Measurements from ENCODE around the gene GOSR1. TPM values are rescaled to one million over a fixed set of nuclear protein-coding genes. Genes with fewer than 3 reads are reported as not detected.
"Not testable (repeated sequence)": the region's sequence is repeated elsewhere in the genome, so short reads cannot be mapped to it uniquely, and the experiment has no call there.

The GOSR1 gene
- total RNA-seq, 1 donor from 2014 or later = 53.8 TPM

DNA sequence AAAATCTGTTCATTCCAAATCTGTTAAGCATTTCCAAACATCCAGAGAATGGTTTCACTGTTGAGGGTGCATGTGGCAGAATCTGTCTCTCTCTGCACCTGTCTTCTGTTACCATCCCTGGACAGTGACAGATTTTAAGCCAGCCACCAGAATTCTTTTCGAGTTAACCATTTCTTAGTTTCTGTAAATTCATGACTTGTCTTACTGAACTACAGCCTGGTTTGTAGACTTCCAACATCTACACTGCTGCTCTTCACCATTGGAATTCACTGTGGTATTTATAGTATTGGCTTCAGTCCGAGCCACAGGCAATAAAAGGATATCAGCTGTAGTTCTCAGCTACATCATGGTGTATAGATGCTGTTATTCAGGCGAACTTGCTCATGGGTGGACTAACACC is 47.6 kb downstream of the GOSR1 start:
- peaks cover 33% of the 10 kb centered on the region for H3K36me3 Mint-ChIP-seq (ENCODE audit: low read depth)
- H3K27ac Mint-ChIP-seq (ENCODE audit: unreplicated experiment) = no peak overlapping the region
- H3K4me3 Mint-ChIP-seq = no peak overlapping the region
- no peak for TF ChIP-seq CTCF (conservative IDR thresholded peaks at IDR 0.05)
- H3K27me3 Mint-ChIP-seq (ENCODE audit: low read depth) = no peaks in the 10 kb centered on the region
- peaks cover 4% of the 10 kb centered on the region for H3K4me1 Mint-ChIP-seq
- H3K9me3 Mint-ChIP-seq = peaks cover 4% of the 10 kb centered on the region
- DNase-seq (ENCODE audit: low read depth, low spot score) = no peak

DNA sequence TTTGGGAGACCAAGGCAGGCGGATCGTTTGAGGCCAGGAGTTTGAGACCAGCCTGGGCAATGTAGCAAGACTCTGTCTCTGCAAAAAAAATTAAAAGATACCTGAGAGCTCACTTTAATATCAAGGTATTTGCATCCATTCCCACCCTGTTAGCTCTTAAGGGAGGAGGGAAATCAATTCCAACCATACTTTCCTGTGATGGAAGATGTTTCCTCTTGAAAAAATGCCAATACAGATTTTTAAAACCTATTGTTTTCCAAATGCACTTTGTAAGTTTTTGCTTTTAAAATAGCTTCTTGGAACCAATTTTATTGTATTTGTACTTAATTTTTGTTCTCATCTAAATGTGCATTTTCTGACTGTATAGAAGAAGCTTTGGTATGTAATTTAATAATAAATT is 49.2 kb downstream of the GOSR1 start:
- peaks cover 26% of the 10 kb centered on the region for H3K36me3 Mint-ChIP-seq (ENCODE audit: low read depth)
- DNase-seq (ENCODE audit: low read depth, low spot score) = no peak
- no peaks in the 10 kb centered on the region for H3K4me1 Mint-ChIP-seq
- H3K9me3 Mint-ChIP-seq = peaks cover 4% of the 10 kb centered on the region
- H3K27me3 Mint-ChIP-seq (ENCODE audit: low read depth) = no peaks in the 10 kb centered on the region
- TF ChIP-seq CTCF (conservative IDR thresholded peaks at IDR 0.05) = no peak
- H3K27ac Mint-ChIP-seq (ENCODE audit: unreplicated experiment) = no peak overlapping the region
- H3K4me3 Mint-ChIP-seq = no peak overlapping the region

GRCh38 chr17:30528701-30529100 is 51.5 kb downstream of the GOSR1 start:
- H3K4me3 Mint-ChIP-seq; DNase-seq (ENCODE audit: low read depth, low spot score); H3K9me3 Mint-ChIP-seq; H3K36me3 Mint-ChIP-seq (ENCODE audit: low read depth); H3K27me3 Mint-ChIP-seq (ENCODE audit: low read depth); H3K4me1 Mint-ChIP-seq; H3K27ac Mint-ChIP-seq (ENCODE audit: unreplicated experiment): not testable (repeated sequence)

GRCh38 chr17:30530346-30531025 is 53.3 kb downstream of the GOSR1 start:
- Mint-ChIP-seq H3K9me3 (no peaks in the 10 kb centered on the region), H3K27me3 (ENCODE audit: low read depth) (no peaks in the 10 kb centered on the region), H3K27ac (ENCODE audit: unreplicated experiment) (no peak overlapping the region), H3K4me1 (no peaks in the 10 kb centered on the region), H3K36me3 (ENCODE audit: low read depth) (no peaks in the 10 kb centered on the region), H3K4me3 (no peak overlapping the region)
- DNase-seq (ENCODE audit: low read depth, low spot score) = no peak
- no peak for TF ChIP-seq CTCF (conservative IDR thresholded peaks at IDR 0.05)

DNA sequence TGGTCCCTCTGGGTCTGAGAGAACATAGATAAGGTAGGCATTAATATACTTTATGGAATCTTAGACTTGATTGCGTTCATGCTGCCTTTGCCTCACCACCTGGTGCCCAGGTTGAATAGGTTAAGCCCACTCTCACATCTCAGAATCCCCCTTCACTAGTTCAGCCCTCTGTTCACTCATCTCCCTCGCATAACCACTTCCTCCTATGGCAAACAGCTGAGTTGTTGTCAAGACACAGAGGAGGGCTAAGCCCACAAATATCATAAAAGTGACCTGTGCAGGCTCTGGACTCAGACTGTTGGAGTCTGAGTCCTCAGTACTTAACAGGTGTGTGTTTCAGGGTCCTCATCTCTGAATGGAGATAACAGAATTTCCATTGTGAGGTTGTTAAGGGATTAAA is 55.7 kb downstream of the GOSR1 start:
- DNase-seq (ENCODE audit: low read depth, low spot score) = no peak
- Mint-ChIP-seq H3K9me3 (peaks cover 3% of the 10 kb centered on the region), H3K27me3 (ENCODE audit: low read depth) (no peaks in the 10 kb centered on the region), H3K4me3 (no peak overlapping the region), H3K36me3 (ENCODE audit: low read depth) (no peaks in the 10 kb centered on the region), H3K27ac (ENCODE audit: unreplicated experiment) (no peak overlapping the region), H3K4me1 (no peaks in the 10 kb centered on the region)
- no peak for TF ChIP-seq CTCF (conservative IDR thresholded peaks at IDR 0.05)

- H3K27ac Mint-ChIP-seq (ENCODE audit: unreplicated experiment) = no peak overlapping the region
- no peak overlapping the region for H3K4me3 Mint-ChIP-seq
- H3K36me3 Mint-ChIP-seq (ENCODE audit: low read depth) = no peaks in the 10 kb centered on the region
- no peak for TF ChIP-seq CTCF (conservative IDR thresholded peaks at IDR 0.05)
- H3K9me3 Mint-ChIP-seq = peaks cover 3% of the 10 kb centered on the region
- H3K4me1 Mint-ChIP-seq = no peaks in the 10 kb centered on the region
- no peaks in the 10 kb centered on the region for H3K27me3 Mint-ChIP-seq (ENCODE audit: low read depth)
- no peak for DNase-seq (ENCODE audit: low read depth, low spot score)
Observed at GRCh38 chr17:30534298-30534697, 57.1 kb downstream of the GOSR1 start.
